Measurements from ENCODE around the gene UBE2E2. TPM values are rescaled to one million over a fixed set of nuclear protein-coding genes. Genes with fewer than 3 reads are reported as not detected.

Gene UBE2E2
- total RNA-seq, 2 donors from 2014 or later: 23.2 to 34.5 TPM

DNA sequence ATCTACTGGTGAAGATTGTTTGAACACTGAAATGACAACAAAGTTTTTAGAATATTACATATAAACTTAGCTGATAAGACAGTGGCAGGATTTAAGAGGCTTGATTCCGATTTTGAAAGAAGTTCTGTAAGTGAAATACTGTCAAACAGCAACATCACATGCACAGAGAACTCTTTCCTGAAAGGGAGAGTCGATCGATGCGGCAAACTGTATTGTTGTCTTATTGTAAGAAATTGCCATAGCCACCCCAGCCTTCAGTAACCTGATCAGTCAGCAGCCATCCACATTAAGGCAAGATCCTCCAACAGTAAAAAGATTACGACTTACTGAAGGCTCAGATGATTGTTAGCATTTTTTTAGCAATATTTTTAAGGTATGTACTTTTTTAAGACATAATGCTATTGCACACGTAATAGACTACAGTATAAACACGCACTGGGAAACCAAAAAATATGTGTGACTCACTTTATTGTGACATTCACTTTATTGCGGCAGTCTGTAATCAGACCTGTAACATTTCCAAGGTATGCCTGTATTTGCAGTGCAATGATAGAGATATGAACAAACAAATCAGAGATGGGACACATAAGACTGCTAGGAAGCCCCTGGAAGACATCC, 377.1 kb downstream of the UBE2E2 start:
- H3K27ac Mint-ChIP-seq: no peak overlapping the region
- H3K4me1 ChIP-seq (ENCODE audit: control insufficient read depth, insufficient read depth, low read length): no peaks in the 10 kb centered on the region
- no peaks in the 10 kb centered on the region for H3K27me3 Mint-ChIP-seq (ENCODE audit: insufficient read depth)
- TF ChIP-seq, protein P1, sequence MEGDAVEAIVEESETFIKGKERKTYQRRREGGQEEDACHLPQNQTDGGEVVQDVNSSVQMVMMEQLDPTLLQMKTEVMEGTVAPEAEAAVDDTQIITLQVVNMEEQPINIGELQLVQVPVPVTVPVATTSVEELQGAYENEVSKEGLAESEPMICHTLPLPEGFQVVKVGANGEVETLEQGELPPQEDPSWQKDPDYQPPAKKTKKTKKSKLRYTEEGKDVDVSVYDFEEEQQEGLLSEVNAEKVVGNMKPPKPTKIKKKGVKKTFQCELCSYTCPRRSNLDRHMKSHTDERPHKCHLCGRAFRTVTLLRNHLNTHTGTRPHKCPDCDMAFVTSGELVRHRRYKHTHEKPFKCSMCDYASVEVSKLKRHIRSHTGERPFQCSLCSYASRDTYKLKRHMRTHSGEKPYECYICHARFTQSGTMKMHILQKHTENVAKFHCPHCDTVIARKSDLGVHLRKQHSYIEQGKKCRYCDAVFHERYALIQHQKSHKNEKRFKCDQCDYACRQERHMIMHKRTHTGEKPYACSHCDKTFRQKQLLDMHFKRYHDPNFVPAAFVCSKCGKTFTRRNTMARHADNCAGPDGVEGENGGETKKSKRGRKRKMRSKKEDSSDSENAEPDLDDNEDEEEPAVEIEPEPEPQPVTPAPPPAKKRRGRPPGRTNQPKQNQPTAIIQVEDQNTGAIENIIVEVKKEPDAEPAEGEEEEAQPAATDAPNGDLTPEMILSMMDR (conservative IDR thresholded peaks at IDR 0.05): no peak
- H3K4me3 ChIP-seq (ENCODE audit: low read length): no peak overlapping the region
- no peak overlapping the region for H3K4me3 Mint-ChIP-seq
- H3K27me3 ChIP-seq (ENCODE audit: control insufficient read depth, insufficient read depth, low read length, poor library complexity, severe bottlenecking): no peaks in the 10 kb centered on the region
- H3K36me3 Mint-ChIP-seq (ENCODE audit: low read depth): no peaks in the 10 kb centered on the region
- H3K9me3 Mint-ChIP-seq: peaks cover 4% of the 10 kb centered on the region
- H3K27ac ChIP-seq (ENCODE audit: low read depth, low read length): no peak overlapping the region
- DNase-seq: no peak
- H3K36me3 ChIP-seq (ENCODE audit: control insufficient read depth, insufficient read depth, low read length): no peaks in the 10 kb centered on the region
- H3K9ac ChIP-seq (ENCODE audit: extremely low read depth, low read length, poor library complexity, severe bottlenecking): no peak overlapping the region
- no peaks in the 10 kb centered on the region for H3K4me1 Mint-ChIP-seq
- 94 to 100% methylated on average over 2 to 8 of the region's 8 CpGs for WGBS, 2 experiments (ENCODE audit: insufficient coverage in 1 of 2, insufficient read length in 1 of 2)
- peaks cover 9% of the 10 kb centered on the region for H3K9me3 ChIP-seq (ENCODE audit: control insufficient read depth, low read length)

DNA sequence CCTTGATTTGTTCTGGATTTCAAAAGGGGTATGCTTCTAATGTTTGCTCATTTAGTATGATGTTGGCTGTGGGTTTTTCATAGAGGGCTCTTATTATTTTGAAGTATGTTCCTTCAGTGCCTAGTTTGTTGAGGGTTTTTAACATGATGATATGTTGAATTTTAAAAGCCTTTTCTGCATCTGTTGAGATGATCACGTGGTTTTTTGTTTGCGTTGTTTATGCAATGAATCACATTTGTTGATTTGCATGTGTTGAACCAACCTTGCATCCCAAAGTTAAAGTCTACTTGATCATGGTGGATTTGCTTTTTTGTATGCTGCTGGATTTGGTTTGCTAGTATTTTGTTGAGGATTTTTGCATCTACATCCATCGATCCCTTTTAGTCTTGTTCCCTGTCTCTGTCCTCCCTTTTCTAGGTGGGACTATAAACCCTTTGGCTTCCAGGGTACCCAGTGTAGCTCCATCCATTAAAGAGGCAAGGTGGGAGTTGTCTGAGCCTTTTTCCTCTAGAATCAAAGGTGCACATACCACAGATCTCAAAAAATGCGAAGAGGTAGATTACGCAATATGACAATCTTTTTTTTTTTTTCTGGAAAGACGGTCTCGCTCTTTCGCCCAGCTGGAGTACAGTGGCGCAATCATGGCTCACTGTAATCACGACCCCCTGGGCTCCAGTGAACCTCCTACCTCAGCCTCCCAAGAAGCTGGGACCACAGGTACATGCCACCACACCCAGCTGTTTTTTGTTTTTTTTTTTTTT, 381.0 kb downstream of the UBE2E2 start:
- H3K27ac Mint-ChIP-seq: no peak overlapping the region

DNA sequence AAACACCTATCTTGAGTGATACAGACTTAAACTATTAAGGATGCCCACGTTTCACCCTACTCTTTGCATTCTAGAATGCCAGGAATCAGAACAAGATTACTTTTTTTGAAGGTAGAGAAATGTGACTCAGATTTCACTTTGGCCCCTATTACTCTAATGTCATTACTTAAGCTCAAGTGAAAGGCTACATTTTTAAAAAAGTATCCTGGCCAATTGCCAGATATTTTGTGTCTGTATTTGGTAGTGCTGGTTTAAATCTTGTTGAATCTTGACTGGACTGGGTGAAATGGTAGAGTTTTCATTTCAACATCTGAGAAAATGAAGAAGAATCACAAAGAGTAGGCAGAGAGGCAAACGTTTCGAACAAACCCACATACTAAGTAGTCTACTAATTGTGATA, 384.4 kb downstream of the UBE2E2 start:
- Histone ChIP-seq H3K4me3 (ENCODE audit: low read length) (no peak overlapping the region), H3K9ac (ENCODE audit: extremely low read depth, low read length, poor library complexity, severe bottlenecking) (no peak overlapping the region), H3K36me3 (ENCODE audit: control insufficient read depth, insufficient read depth, low read length) (no peaks in the 10 kb centered on the region), H3K27me3 (ENCODE audit: control insufficient read depth, insufficient read depth, low read length, poor library complexity, severe bottlenecking) (no peaks in the 10 kb centered on the region), H3K27ac (ENCODE audit: low read depth, low read length) (no peak overlapping the region), H3K4me1 (ENCODE audit: control insufficient read depth, insufficient read depth, low read length) (no peaks in the 10 kb centered on the region), H3K9me3 (ENCODE audit: control insufficient read depth, low read length) (no peaks in the 10 kb centered on the region)
- H3K36me3 Mint-ChIP-seq (ENCODE audit: low read depth): no peaks in the 10 kb centered on the region
- DNase-seq: no peak
- H3K4me1 Mint-ChIP-seq: no peaks in the 10 kb centered on the region
- peaks cover 4% of the 10 kb centered on the region for H3K9me3 Mint-ChIP-seq
- no peak overlapping the region for H3K4me3 Mint-ChIP-seq
- 96 to 100% methylated on average over 1 to 3 of the region's 3 CpGs for WGBS, 2 experiments (ENCODE audit: insufficient coverage in 1 of 2, insufficient read length in 1 of 2)
- H3K27ac Mint-ChIP-seq: no peak overlapping the region
- TF ChIP-seq, protein P1 (conservative IDR thresholded peaks at IDR 0.05): no peak
- H3K27me3 Mint-ChIP-seq (ENCODE audit: insufficient read depth): no peaks in the 10 kb centered on the region

More for the DNA sequence above, 381.0 kb downstream of the UBE2E2 start:
- Mint-ChIP-seq H3K27me3 (ENCODE audit: insufficient read depth) (no peaks in the 10 kb centered on the region), H3K4me3 (no peak overlapping the region), H3K9me3 (peaks cover 4% of the 10 kb centered on the region), H3K4me1 (no peaks in the 10 kb centered on the region), H3K36me3 (ENCODE audit: low read depth) (no peaks in the 10 kb centered on the region)
- TF ChIP-seq, protein P1 (conservative IDR thresholded peaks at IDR 0.05): no peak
- Histone ChIP-seq H3K36me3 (ENCODE audit: control insufficient read depth, insufficient read depth, low read length) (no peaks in the 10 kb centered on the region), H3K27ac (ENCODE audit: low read depth, low read length) (no peak overlapping the region), H3K27me3 (ENCODE audit: control insufficient read depth, insufficient read depth, low read length, poor library complexity, severe bottlenecking) (no peaks in the 10 kb centered on the region), H3K4me3 (ENCODE audit: low read length) (no peak overlapping the region), H3K9me3 (ENCODE audit: control insufficient read depth, low read length) (no peaks in the 10 kb centered on the region), H3K4me1 (ENCODE audit: control insufficient read depth, insufficient read depth, low read length) (no peaks in the 10 kb centered on the region), H3K9ac (ENCODE audit: extremely low read depth, low read length, poor library complexity, severe bottlenecking) (no peak overlapping the region)
- WGBS, 2 experiments (ENCODE audit: insufficient coverage in 1 of 2, insufficient read length in 1 of 2): 94 to 96% methylated on average over 5 to 10 of the region's 10 CpGs
- no peak for DNase-seq
